HG03469 (cell line): ENCODE results near the gene ATXN7.

Experiments used
- ATAC-seq: cut with Tn5 transposase; IDR thresholded peaks from one replicate; pipeline ENCODE4 v1.9.1; 2021; ENCODE audit warnings: mild to moderate bottlenecking, moderate library complexity, moderate number of reproducible peaks; ENCODE audit not compliant: unreplicated experiment

ATXN7 gene

DNA sequence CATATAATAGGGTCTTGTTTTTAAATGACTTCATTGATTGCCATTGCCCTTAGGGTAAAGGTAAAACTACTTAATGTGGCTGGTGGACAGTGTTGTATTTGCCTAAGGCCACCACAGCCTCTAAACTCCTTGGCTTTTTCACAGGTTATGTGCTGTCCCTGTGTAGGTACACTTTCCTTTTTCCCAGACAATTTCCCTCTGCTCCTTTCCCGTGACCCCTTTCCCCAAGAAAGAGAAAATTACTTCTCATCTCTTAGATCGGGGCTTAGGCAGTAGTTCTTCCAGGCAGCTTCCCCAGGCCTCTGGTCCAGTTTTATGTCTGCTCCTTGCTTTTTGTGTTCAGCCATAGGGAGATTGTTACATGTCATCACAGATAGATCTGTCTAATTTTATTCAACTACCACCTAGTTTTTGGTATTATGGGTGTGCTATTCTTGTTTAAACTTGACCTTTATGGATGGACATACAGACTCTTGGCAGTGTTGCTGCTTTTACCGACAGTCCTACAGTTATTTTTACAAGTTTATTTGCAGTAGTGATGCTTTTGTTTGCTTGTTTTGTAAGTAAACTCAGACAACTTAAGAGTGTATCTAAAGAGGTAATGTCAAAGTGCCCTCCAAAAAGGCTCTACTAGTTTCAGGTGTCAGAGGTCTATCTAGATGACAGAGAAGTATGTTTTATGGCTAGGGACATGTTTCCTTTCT, 69.0 kb downstream of the ATXN7 start:
- no peak for ATAC-seq

DNA sequence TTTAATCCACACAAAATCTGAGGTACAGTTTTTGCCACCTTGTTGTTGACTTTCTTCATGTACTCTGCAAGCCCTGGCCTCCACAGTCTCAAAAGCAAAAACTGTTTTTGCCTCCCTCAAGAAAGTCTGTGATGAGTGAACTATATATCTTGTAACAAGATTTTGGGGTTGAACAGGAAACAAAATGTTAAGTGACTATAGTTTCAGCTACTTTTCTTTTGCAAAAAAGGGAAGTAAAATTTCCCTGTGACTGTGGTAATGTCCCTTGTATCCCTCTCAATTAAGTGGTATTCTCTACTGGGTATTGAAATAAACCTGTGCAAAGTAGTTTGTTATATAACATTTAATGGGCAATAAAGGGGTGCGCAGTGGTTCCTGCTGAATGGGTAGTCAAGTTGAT, 69.8 kb downstream of the ATXN7 start:
- ATAC-seq: peak; percentile 50

DNA sequence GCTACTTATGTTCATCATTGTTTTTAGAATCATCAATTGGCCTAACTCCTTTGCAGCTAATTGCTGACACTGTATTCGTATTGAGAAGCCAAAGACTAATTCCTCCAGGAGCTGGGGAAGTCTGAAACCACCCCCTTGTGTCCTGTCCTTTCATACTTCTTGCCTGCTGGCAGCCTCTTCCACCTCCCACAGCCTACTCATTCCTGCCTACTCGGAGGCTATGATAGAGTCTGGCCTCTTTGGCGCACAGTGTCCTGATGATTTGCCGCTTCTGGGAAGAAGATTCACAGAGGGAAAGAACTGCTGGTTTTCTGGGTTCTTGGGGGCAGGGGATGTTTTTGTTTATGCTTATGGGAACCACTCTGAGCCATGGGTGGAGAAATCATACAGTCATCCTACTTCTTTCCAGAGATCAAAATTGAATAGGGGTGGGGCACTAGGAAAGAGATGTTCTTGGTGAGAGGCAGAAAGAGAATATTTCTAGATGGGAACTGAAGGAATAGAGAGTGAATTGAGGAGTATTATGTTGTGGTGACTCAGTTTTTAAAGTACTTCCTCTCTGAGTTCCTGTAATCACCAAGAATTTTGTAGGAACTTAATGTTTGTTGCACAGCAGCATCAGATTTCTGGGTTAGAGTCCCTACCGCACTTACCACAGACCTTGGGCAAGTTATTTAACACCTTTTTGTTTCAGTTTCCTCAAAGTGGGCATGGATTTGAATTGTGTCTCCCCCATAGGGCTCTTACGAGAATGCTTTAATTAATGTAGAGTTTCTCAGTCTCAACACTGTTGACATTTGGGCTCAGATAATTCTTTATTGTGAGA, 70.6 kb downstream of the ATXN7 start:
- no peak for ATAC-seq

DNA sequence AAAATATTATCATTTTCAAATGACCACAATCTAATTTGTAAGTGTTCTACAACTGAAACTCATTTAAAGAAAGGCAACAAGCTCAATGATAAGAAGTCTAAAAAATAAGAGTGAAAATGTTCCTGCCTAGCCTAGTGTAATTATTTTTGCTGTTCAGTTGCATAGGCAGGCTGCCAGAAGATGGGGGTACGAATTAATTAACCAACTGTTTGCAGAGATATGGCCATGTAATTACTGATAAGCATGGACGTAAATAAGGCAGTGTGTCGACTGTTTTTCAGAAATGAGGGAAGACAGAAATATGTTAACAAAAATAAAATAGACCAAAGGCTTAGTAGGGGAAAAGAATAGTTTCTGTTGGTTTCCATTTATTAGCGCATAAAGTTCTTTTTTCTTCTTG, 73.3 kb downstream of the ATXN7 start:
- ATAC-seq: no peak

DNA sequence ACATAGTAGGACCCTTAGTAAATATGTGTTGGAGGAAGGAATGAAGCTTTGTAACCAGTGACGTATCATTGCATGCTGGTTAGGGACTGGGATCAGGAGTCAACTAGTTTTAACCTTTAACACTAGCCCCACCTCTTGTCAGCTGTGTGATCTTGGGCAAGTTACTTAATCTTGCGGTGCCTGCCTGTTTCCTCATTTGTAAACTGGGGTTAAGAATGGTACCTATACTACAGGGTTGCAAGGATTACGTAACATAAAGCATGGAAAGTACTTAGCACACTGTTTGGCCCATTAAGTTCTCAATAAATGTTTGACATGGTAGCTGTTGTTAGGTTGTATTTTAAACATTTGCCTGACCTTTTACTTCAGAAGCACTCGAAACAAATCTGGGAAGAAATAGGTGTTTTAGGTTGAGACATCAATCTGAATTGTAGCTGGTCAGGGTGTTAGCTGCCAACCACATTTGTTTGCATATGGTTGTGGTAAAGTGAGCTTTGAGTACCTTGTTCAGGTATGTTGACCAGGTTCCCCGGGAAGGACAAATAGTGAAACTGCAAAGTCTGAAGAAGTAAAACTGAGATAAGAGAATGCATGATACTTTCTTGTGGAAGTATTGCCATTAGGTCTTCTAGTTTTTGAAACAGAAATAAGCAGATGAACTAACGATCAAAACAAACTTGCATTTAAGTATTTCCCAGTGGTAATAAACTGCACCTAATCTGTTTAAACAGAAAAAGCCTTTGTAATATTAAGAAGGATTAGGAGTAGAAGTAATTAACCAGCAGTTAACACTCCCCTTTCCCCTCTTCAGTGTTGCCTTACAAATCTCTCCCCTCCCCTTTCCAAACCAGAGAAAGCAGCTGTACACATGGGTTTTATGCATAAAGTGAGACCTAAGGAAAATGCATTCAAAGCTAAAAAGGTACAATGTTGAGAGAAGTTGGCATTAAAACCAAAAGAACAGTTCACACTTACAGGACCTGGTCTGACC, 74.3 kb downstream of the ATXN7 start:
- ATAC-seq: peak; percentile 49

DNA sequence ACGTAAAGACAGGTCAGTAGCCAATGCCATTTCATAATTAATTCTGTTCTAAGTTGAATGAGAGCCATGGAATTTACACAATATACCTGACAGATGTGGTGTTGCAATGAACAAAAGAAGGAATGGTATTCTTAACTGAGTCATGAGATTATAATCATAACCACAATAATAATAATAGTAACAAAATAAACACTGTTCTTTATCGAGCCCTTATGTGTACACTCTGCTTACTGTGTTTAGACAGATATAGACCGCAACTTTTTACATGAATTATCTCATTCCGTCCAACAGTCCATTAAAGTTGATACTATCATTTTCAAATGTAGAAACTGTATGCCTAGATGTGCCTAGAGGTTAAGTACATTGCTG, 76.7 kb downstream of the ATXN7 start:
- ATAC-seq: no peak

DNA sequence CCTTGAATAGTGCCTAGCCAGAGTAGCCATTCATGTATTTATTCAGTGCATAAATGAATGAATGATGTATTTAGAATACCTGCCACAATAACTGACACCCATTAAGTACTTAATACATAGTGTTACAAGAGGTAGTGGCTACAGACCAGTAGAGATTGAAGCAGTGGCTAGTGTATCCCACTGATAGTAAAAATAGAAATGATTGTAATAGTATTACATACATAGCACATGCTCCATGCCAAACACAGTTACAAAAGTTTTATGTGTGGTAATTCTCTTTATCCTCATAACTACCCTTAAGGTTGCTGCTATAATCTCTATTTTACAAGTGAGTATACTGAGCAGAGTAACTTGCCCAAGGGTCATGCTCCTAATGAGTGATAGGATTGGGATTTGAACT, 78.9 kb downstream of the ATXN7 start:
- ATAC-seq: no peak

DNA sequence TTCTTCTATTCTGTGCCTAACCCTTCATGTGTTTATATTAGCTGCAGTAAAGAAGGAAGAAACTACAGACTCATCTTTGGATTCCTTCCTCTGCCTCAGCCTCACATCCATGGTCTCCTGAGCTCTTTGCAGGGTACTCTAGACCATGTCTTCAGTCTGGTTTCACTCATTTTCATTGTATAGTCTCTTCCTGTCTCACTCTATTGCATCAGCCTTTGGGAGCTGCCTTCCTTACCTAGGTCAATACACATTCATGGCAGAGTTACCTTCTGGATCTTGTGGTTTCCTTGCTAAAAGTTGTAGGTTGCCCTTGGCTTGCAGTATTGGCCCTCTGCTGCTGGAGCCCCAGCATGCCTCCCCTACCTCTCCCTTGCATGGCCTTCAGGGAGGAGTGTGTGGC, 80.0 kb downstream of the ATXN7 start:
- no peak for ATAC-seq

DNA sequence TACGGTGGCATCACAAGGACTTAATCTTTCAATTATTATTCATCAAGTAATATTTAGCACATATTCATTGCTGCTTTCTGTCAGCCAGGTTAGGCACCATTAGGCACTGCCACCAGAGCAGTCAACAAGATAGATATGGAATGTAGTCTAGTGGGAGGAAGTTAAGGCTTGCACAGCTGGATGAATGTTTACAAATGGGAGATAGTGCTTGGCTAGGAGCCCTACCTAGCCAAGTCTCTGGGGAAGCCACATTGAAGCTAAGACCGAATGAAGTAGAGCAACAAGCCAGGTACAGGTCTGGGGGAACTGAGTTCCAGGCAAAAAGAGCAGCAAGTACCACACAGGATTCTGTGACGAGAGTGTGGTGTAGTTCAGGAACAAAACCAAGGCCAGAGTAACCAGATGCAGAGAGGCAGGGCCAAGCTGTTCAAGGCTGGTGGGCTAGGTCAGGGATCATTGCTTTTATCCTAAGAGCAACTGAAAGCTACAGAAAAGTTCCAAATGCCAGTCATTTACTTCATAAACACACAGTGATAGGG, 82.0 kb downstream of the ATXN7 start:
- ATAC-seq: no peak

DNA sequence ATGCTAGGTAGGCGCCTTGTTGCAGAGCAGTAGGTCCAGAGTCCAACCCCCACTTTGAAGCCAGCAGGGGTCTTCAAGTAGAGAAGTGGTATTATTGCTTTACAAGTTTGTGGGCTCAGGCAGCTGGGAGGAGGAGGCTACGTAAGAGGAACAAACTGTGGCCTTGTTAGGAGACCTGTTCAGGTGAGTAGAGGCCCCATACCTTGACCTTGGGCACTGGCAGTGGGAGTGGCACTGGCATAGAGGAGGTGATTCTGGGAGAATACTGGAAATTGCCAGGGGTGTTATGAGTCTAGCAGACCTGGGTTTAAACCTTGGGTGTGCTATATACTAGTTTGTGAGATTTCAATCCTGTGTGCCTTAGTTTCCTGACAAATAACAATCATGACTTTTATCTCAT, 83.1 kb downstream of the ATXN7 start:
- no peak for ATAC-seq

DNA sequence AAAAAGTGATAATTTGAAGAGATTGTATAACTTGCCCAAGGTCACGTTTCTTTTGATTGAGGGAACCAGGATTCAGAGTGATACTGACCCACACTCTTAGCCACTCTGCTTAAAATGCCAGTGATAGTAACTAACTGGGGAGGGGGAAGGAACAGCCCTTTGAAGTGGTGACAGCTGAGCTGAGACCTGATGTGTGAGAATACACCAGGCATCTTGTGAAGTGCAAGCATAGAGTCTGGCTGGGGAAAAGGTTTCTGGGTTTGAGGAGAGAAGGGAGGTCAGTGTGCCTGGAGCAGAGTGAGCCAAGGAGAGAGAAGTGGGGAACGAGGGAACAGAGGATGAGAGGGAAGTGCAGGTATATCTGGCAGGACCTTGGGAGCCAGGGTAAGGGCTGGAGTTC, 83.9 kb downstream of the ATXN7 start:
- ATAC-seq: no peak

DNA sequence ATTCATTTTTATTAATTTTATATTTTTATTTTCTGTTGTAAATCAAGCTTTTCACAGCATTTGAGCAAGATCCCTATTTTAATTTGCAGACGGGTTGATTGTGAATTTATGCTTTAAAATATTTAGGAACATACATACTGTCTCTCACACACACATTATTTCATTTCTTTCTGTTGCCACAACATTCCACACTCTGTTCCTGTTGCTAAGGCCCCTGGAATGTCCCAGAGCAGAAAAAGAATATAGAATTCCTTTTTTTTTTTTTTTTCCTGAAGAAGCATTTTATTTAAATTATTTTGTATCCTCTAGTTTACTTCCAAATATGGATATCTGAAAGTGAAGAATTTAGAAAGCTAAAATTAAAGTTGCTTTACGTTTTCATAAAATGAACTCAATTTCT, 85.3 kb downstream of the ATXN7 start:
- ATAC-seq: no peak

DNA sequence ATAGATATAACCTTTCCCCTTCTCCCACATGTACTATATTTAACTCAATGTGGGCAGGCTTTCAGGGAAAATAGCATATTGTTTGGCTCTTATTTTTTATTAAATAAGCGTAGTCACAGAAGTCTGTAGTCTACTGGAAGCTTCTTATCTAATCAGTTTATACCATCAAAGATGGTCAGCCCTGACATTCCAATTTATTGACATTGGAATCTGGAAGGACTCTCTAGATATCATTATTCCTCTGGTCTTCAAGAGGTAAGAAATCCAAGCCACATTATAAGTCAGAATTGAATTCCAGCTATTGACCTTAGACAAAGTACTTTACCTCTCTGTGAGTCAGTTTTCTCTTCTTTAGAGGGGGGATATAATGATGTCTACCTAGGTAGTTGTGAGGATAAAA, 87.0 kb downstream of the ATXN7 start:
- no peak for ATAC-seq

DNA sequence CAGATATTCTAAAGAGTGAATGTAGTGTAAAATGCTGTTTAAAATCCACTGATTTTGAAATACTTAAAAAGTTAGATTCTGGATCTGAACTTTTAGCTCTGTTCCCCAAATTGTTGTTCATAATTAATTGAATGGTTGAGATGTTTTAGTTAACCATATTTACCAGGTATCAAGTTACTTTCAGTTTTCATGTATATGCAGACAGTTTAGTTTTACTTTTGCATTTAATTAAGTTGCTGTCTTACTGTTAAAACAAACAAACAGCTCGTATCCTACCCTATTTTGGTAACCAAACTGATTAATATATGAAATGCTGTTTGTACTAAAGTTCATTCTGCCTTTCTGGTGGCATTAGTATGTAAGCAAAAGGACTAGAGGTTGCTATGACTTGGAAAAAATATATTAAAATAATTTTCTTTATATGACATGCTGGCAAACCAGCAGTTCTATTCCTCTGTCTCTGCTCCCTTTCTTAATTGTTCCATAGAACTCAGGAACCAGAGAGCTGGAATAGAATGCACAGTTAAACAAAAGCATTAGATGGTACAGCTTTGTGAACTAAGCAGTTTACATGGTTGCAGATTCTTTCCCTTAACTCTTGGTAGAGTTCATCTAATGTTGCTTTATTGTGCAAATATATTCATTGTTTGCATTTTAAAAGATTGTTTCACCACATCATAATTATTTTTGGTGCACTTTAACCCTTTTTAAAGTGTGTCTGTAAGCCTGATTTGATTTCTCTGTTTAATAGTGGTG, 88.0 kb downstream of the ATXN7 start:
- no peak for ATAC-seq

DNA sequence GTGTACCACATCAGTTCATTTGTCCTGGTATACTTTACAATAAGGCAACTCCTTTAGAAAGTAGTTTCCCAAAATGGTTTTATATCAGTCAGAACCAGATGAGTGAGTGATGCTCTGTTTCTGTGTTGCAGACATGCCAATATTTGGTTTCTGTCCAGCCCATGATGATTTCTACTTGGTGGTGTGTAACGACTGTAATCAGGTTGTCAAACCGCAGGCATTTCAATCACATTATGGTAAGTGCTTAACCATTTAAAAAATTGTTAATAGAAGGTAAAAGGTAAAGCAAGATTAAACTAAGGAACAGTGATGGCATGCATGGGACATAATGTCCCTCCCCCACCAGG, 88.6 kb downstream of the ATXN7 start:
- ATAC-seq: no peak

DNA sequence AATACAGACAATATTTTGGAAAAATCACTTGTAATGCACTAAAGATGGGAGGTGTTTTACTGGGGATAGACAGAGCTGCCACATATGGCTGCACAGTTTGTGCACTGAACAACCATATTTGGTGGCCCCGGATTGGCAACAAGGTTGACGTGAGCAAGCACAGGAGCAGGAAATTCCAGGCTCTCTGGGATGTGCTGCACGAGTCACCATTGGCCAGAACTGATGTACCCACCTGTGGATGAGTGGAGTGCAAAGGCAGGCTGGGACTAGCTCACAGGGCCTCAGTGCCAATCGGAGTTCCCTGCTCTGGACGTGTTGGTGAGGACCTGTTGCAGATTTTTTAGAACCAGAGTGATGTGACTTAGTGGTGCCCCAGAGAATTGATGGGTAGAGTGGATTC, 90.5 kb downstream of the ATXN7 start:
- no peak for ATAC-seq

DNA sequence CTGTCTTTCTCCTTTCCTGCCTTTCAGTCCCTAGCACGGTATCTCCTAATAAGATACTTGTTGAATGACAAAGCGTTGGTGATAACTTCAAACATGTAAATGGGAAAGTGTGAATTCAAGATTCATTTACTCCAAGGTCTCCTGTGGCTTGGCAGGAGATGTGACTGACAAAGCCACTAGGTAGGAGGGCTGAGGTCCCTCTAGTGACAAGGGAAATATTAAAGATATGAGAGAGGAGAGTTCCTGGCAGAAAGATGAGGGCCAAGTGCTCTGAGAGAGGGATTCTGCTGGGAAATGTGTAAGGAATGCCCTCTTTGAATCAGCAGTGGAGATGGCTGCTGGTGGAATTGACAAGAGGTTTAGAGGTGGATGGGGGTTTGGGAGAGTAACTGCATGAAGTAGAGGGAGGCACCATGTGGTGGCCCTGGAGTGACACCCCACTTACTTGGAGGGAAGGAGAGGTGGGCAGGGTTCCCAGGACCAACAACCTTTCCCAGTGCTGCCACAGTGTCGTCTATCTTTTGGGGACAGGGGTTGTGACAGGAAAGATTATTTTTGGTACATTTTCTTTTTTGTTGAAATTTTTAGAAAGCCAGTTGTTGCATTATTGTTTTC, 91.5 kb downstream of the ATXN7 start:
- ATAC-seq: no peak

DNA sequence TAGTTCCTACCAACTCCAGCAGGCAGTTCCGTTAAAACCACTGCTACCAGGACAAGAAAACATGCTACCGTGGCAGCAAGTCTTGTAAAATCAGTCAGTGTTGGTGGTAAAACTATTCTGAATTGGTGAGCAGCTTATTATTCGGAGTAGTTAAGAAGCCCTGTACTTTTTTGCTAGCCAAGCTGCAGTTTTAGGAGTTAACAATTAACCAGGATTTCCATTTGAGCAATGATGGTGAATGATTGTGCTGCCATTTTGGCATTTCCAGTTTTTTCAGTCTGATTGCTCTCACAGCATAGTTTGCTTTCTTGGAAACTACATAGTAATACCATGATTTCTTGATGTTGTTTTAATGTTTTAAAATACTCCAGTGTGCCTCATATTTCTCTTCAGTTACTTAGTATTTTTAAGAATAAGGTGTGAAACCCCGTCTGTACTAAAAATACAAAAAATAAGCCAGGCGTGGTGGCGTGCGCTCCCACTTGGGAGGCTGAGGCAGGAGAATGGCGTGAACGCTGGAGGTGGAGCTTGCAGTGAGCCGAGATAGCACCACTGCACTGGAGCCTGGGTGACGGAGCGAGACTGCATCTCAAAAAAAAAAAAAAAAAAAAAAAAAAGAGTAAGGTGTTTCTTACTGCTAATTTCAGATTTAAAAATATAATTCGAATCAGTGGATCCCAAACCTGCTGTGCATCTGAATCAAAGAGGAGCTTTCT, 92.3 kb downstream of the ATXN7 start:
- no peak for ATAC-seq

DNA sequence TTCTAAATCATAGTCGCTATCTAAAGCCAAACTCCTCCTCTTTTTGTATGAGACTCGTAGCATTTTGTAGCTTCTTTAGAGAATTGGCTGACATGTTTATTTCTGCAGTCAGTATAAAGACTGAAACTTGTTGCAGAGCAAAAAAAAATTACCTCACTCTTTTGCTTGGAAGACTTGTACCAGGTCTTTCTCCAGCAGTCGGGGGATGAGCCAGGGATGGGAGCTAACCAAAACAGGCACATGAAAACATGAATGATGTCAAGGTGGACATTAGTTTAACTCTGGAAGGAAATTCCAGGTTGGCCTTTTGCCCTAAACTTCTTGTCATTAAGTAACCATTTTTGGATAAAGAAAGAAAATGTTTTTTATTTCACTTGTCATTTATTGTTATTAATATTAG, 95.5 kb downstream of the ATXN7 start:
- no peak for ATAC-seq
